HepG2 (cell line): ENCODE data around the gene RAB27B. TPM values are rescaled to one million over a fixed set of nuclear protein-coding genes. Genes with fewer than 3 reads are reported as not detected.

Experiments used
- ATAC-seq: fragments of 200-7000 bp; cut with Tn5 transposase; 3 replicates; pipeline ENCODE4 v1.9.1; 2020; ENCODE audit warnings: mild to moderate bottlenecking, moderate library complexity
- BruUV-seq: library from RNA; stranded (reverse); fragments of 400-500 nt; replicated peaks from 2 replicates; lab custom pipeline; 2021; lab: Mats Ljungman, UMichigan
- CTCF ChIA-PET: fragments of 300-600 bp; formaldehyde crosslinking; extraction: SDS; loops from one replicate; lab custom pipeline; 2021; ENCODE audit warnings: low total read pairs, inconsistent platforms, low intra/inter-chr PET ratio; lab: Yijun Ruan, JAX
- POLR2A ChIA-PET: fragments of 350-600 bp; sonication (Branson Sonifier 250); formaldehyde crosslinking; loops from one replicate; lab custom pipeline; 2020; ENCODE audit warnings: antibody characterized with exemption, inconsistent platforms; lab: Yijun Ruan, JAX
- DNase-seq: peaks from one replicate; pipeline ENCODE4 v3.0.0-alpha.2; 2015; ENCODE audit warnings: low spot score
- FAIRE-seq: peaks from 3 replicates; lab custom pipeline; 2011; peaks lifted over from hg19 to GRCh38; lab: Jason Lieb, UNC
- H2AFZ ChIP-seq: one replicate; pipeline ENCODE4 v1.6.1; 2011; ENCODE audit warnings: low read length, inconsistent platforms
- H3K27ac ChIP-seq: fragments of 300-600 bp; 3 replicates; pipeline ENCODE4 v1.8.0; 2011; ENCODE audit warnings: mixed run types, mild to moderate bottlenecking, mixed read lengths, low read length, inconsistent platforms; ENCODE audit not compliant: insufficient read depth; ENCODE audit errors: extremely low read length
- H3K27me3 ChIP-seq, 2 experiments: fragments of 200-600 bp in 1 of 2; 2 replicates in 1 of 2; 3 replicates in 1 of 2; pipeline versions ENCODE4 v1.6.0 to v1.8.0; 2011; ENCODE audit warnings: low read length in 2 of 2, mild to moderate bottlenecking in 2 of 2, moderate library complexity in 2 of 2, inconsistent platforms in 1 of 2; ENCODE audit not compliant: insufficient read depth in 2 of 2, control insufficient read depth in 1 of 2
- H3K36me3 ChIP-seq, 2 experiments: fragments of 200-600 bp in 1 of 2; replicated peaks in 1 of 2; 2 replicates in 1 of 2; 3 replicates in 1 of 2; pipeline versions ENCODE4 v1.5.1 to v1.8.0; 2011; ENCODE audit warnings: low read length in 2 of 2, inconsistent platforms in 1 of 2; ENCODE audit not compliant: insufficient read depth in 2 of 2, control insufficient read depth in 1 of 2
- H3K4me1 ChIP-seq: 2 replicates; pipeline ENCODE4 v1.5.1; 2012; ENCODE audit warnings: low read length, inconsistent platforms; ENCODE audit not compliant: insufficient read depth
- H3K4me2 ChIP-seq: 2 replicates; pipeline ENCODE4 v1.6.0; 2011; ENCODE audit warnings: low read depth, low read length, inconsistent platforms
- H3K4me3 ChIP-seq, 3 experiments: fragments of 200-600 bp in 1 of 3; sonication (generic), shearing (Covaris generic) in 1 of 3; replicated peaks in 1 of 3; 2 replicates each; pipeline ENCODE4 v1.5.1; 2011 to 2016; ENCODE audit warnings: low read length in 3 of 3, inconsistent platforms in 2 of 3, low read depth in 2 of 3, mild to moderate bottlenecking in 2 of 3, control low read depth in 1 of 3, mixed read lengths in 1 of 3; ENCODE audit not compliant: insufficient read depth in 1 of 3
- H3K79me2 ChIP-seq: one replicate; pipeline ENCODE4 v1.6.1; 2011; ENCODE audit warnings: low read length, inconsistent platforms; ENCODE audit not compliant: insufficient read depth
- H3K9ac ChIP-seq: 2 replicates; pipeline ENCODE4 v1.6.0; 2011; ENCODE audit warnings: mild to moderate bottlenecking, low read depth, low read length, inconsistent platforms; ENCODE audit not compliant: insufficient read depth
- H3K9me3 ChIP-seq: 2 replicates; pipeline ENCODE4 v1.5.1; 2012; ENCODE audit warnings: mild to moderate bottlenecking, low read length
- H4K20me1 ChIP-seq: 2 replicates; pipeline ENCODE4 v1.6.0; 2011; ENCODE audit warnings: inconsistent platforms, mild to moderate bottlenecking, low read length, moderate library complexity; ENCODE audit not compliant: insufficient read depth
- KDM5A ChIP-seq: fragments of 200-600 bp; sonication (generic); IDR thresholded peaks from 2 replicates; pipeline ENCODE4 v1.7.0; 2018; ENCODE audit warnings: antibody characterized with exemption, mild to moderate bottlenecking, low read length, borderline replicate concordance
- MNT ChIP-seq: fragments of 450-650 bp; IDR thresholded peaks from 2 replicates; pipeline ENCODE4 v1.6.1; 2016
- SP4 ChIP-seq: sonication (generic); formaldehyde crosslinking; IDR thresholded peaks from 2 replicates; pipeline ENCODE4 v1.8.1; 2023; ENCODE audit warnings: mild to moderate bottlenecking, missing genetic modification reagents
- ZFX ChIP-seq: sonication (generic); formaldehyde crosslinking; IDR thresholded peaks from 2 replicates; pipeline ENCODE4 v1.4.0; 2020; ENCODE audit warnings: mild to moderate bottlenecking, low read depth, missing genetic modification reagents, moderate library complexity
- ZNF761 ChIP-seq: sonication (generic); formaldehyde crosslinking; conservative IDR thresholded peaks from 2 replicates; pipeline ENCODE4 v1.4.0; 2020; ENCODE audit warnings: mild to moderate bottlenecking, missing genetic modification reagents
- WGBS: methylation state at CpG from one replicate; pipeline ENCODE4 v1.1.6; 2017; ENCODE audit warnings: low lambda C conversion rate; 5-methylcytosine and 5-hydroxymethylcytosine counted together
- in situ Hi-C: cut with HindIII; loops from 2 replicates; pipeline ENCODE4 v1.10.0; 2017; ENCODE audit warnings: low pct_unique_long_range_greater_than_20kb; ENCODE audit not compliant: extremely low pct_ligation_motif_present
- intact Hi-C: fragments of 100-400 bp; cut with micrococcal nuclease; formaldehyde crosslinking; loops from one replicate; pipeline ENCODE4 v1.10.0; 2022; ENCODE audit not compliant: unreplicated experiment
- polyA plus RNA-seq, 8 experiments: library from polyadenylated mRNA; depleted of rRNA in 3 of 8; stranded (reverse) in 7 of 8; unstranded in 1 of 8; fragments of >200 nt; fragmentation: Illumina TruSeq in 4 of 8; extraction: Trizol in 4 of 8; gene quantifications; 2 replicates each; pipeline versions ENCODE4 v1.2.1 to v1.2.3, GENCODE V29; 2011 to 2016; ENCODE audit warnings: low read depth in 4 of 8, missing spikeins in 1 of 8, mixed read lengths in 1 of 8; ENCODE audit not compliant: insufficient read depth in 1 of 8
- total RNA-seq, 5 experiments: library from RNA; depleted of rRNA; stranded (reverse); fragments of >200 nt; fragmentation: Illumina TruSeq; extraction: Trizol; gene quantifications; 2 replicates each; pipeline ENCODE4 v1.2.3, GENCODE V29; 2016; ENCODE audit warnings: low read depth in 1 of 5

RAB27B gene
- total and polyA plus RNA-seq, 2 of the 13 experiments (the other 11 are each of a cell fraction or from before 2014, with no cell fraction given) = not detected

GRCh38 chr18:54857499-54857898, 29.2 kb downstream of the RAB27B start:
- H3K9ac ChIP-seq = no peak overlapping the region
- no peaks in the 10 kb centered on the region for H4K20me1 ChIP-seq
- BruUV-seq = no TSS peak
- TF ChIP-seq ZFX (CRISPR knock-in tag) (no peak), MNT (peak; percentile 89)
- H3K4me3 ChIP-seq = no peak overlapping the region
- CTCF ChIA-PET = no interaction called here
- in situ Hi-C loops (no loop called here), intact Hi-C loops (no loop called here)
- H3K27ac ChIP-seq = no peak overlapping the region
- H3K36me3 ChIP-seq = no peaks in the 10 kb centered on the region
- FAIRE-seq (no peak), DNase-seq (no peak), ATAC-seq (no peak)
- no peaks in the 10 kb centered on the region for H3K9me3 ChIP-seq
- POLR2A ChIA-PET = no interaction called here
- H3K79me2 ChIP-seq = no peaks in the 10 kb centered on the region
- peaks cover 0 to 3% of the 10 kb centered on the region in 2 experiments; a peak in 1 of 5 replicates for H3K27me3 ChIP-seq
- no peak overlapping the region for H2AFZ ChIP-seq
- H3K4me1 ChIP-seq = no peaks in the 10 kb centered on the region
- WGBS = 0% methylated on average over 3 of the region's 3 CpGs
- H3K4me2 ChIP-seq = no peak overlapping the region

- ChIA-PET POLR2A (no interaction called here), CTCF (no interaction called here)
- Histone ChIP-seq H3K4me2 (no peak overlapping the region), H4K20me1 (no peaks in the 10 kb centered on the region), H3K4me3 (no peak overlapping the region), H3K9me3 (no peaks in the 10 kb centered on the region), H3K79me2 (no peaks in the 10 kb centered on the region), H3K36me3 (no peaks in the 10 kb centered on the region), H2AFZ (no peak overlapping the region), H3K9ac (no peak overlapping the region), H3K4me1 (no peaks in the 10 kb centered on the region), H3K27me3 (peaks cover 0 to 3% of the 10 kb centered on the region in 2 experiments; a peak in 1 of 5 replicates), H3K27ac (no peak overlapping the region)
- no peak for DNase-seq
- 18% methylated on average over 9 of the region's 9 CpGs for WGBS
- TF ChIP-seq SP4 (CRISPR knock-in tag) = no peak
- TF ChIP-seq ZNF761 (CRISPR knock-in tag) = no peak
- no peak for TF ChIP-seq KDM5A
- BruUV-seq = no TSS peak
- no peak for FAIRE-seq
- in situ Hi-C loops = no loop called here
- intact Hi-C loops = no loop called here
- no peak for ATAC-seq
Measured at GRCh38 chr18:54859667-54860421, 31.6 kb downstream of the RAB27B start.
